ENCODE measurements around the gene SLCO2B1.
A peak's percentile ranks its signal among the peaks of the same experiment; 100 is the strongest.

SLCO2B1 gene

GRCh38 chr11:75205564-75206020 is 54.7 kb downstream of the SLCO2B1 start:
- no peak overlapping the region for H3K4me3 ChIP-seq (ENCODE audit: low read depth, low read length)
- no peak for TF ChIP-seq CTCF (IDR thresholded peaks at IDR 0.05; ENCODE audit: low read depth, low read length, missing control alignments)
- no peak for DNase-seq (ENCODE audit: low read depth)

DNA sequence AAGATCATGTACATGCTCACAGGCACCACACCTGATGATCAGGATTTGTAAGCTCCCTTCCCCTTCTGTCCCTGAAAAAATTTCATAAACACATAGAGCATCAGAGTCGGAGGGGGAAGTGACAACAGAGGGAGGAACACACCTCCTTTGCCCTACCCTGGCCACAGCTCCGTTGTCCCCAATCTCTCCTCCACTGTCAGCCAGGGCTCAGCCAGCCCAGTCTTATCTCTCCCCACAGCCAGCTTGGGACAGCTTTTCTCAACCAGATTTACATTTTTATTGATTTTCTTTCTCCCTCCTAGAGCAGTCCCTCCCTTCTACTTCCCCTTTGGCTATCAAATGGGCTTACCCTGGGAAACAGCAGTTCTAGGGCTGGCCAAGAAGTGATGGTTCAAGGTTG is 57.5 kb downstream of the SLCO2B1 start:
- H3K4me3 ChIP-seq (ENCODE audit: low read depth, low read length), result no peak overlapping the region
- TF ChIP-seq CTCF (IDR thresholded peaks at IDR 0.05; ENCODE audit: low read depth, low read length, missing control alignments), result no peak
- DNase-seq (ENCODE audit: low read depth), result no peak

GRCh38 chr11:75212411-75212810 is 61.5 kb downstream of the SLCO2B1 start:
- DNase-seq (ENCODE audit: low read depth), result no peak
- H3K4me3 ChIP-seq (ENCODE audit: low read depth, low read length), result no peak overlapping the region
- TF ChIP-seq CTCF (IDR thresholded peaks at IDR 0.05; ENCODE audit: low read depth, low read length, missing control alignments), result no peak

DNA sequence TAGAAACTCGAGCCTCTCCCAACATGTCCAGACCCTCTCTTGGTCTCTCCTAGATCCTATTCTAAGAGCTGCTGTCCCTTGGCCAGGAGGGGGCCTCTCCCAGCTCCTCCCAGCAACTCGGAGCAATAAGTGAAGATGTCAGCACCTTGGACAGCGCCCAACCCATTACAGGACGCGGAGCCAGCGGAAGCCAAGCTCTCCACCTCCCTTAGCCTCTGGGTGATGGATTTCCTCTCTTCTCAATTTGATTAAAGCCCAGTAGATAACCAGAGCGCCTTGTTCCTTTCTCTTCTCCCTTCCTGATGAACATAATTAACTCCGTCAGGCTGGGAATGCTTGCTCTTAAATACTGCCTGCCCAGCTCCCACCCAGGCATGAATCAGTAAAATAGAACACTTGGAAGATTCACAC is 63.5 kb downstream of the SLCO2B1 start:
- peak; percentile 5 for DNase-seq (ENCODE audit: low read depth)
- H3K4me3 ChIP-seq (ENCODE audit: low read depth, low read length), result no peak overlapping the region
- TF ChIP-seq CTCF (IDR thresholded peaks at IDR 0.05; ENCODE audit: low read depth, low read length, missing control alignments), result no peak

- H3K4me3 ChIP-seq (ENCODE audit: low read depth, low read length), result no peak overlapping the region
- no peak for TF ChIP-seq CTCF (IDR thresholded peaks at IDR 0.05; ENCODE audit: low read depth, low read length, missing control alignments)
- DNase-seq (ENCODE audit: low read depth), result no peak
These were observed 63.9 kb downstream of the SLCO2B1 start for GRCh38 chr11:75214843-75215242.

- no peak for DNase-seq (ENCODE audit: low read depth)
- no peak overlapping the region for H3K4me3 ChIP-seq (ENCODE audit: low read depth, low read length)
- no peak for TF ChIP-seq CTCF (IDR thresholded peaks at IDR 0.05; ENCODE audit: low read depth, low read length, missing control alignments)
These were observed 69.0 kb downstream of the SLCO2B1 start for GRCh38 chr11:75219869-75220268.

- no peak overlapping the region for H3K4me3 ChIP-seq (ENCODE audit: low read depth, low read length)
- DNase-seq (ENCODE audit: low read depth), result no peak
- no peak for TF ChIP-seq CTCF (IDR thresholded peaks at IDR 0.05; ENCODE audit: low read depth, low read length, missing control alignments)
These were observed 73.2 kb downstream of the SLCO2B1 start for GRCh38 chr11:75223954-75224643.

Data from GM12864 (cell line).